Suppressor macrophage (primary cell): Measurements from ENCODE around the gene CACNA2D1.
A peak's percentile ranks its signal among the peaks of the same experiment; 100 is the strongest.

ENCODE experiments used
- DNase-seq, 4 experiments: peaks; one replicate each; pipeline ENCODE4 v3.0.0-alpha.2; 2020 to 2022
- total RNA-seq, 17 experiments: gene quantifications; one replicate each; lab custom pipeline; 2026; ENCODE audit warnings: mixed read lengths in 6 of 17, inconsistent platforms in 3 of 17; lab: John Stamatoyannopoulos, UW

The CACNA2D1 gene
- 0 to 4.4 (median 0.06) reads per million in 17 experiments for total RNA-seq

DNA sequence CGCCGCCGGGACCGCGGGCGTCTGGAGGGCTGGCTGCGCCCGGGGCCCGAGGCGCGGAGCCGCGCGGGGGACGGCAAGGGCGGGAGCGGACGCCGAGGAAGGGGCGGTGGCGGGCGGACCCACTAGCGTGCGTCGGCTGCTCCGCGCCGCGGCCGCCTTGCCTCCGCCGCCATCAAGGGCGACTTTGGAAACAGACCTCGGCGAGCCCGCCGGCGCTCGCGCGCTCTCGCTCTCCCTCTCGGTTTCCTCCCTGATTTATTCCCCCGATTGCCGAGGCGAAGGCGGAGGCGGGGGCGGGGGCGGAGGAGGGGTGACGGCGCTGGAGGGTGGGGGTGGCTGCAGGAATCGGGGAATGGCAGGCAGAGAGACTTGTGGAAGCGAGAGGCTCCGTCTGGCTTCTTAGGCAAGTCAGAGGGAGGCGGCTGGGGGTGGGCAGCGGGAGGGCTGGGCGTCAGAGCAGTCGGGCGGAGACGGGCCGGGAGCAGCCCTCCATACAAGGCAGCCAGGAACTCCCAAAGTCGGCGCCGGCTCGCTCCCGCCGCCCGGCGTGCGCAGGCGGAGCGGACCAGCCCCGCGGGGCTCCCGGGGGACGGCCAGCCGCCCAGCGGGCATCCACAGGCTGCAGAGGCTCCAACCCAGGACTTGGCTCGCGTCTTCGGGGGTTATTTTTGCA lies at the start of gene CACNA2D1:
CACNA2D1 (minus strand) TSS at position 231 of the 673 bp plus-strand sequence.
- peak; percentile 3 to 30 (median 10) for DNase-seq

DNA sequence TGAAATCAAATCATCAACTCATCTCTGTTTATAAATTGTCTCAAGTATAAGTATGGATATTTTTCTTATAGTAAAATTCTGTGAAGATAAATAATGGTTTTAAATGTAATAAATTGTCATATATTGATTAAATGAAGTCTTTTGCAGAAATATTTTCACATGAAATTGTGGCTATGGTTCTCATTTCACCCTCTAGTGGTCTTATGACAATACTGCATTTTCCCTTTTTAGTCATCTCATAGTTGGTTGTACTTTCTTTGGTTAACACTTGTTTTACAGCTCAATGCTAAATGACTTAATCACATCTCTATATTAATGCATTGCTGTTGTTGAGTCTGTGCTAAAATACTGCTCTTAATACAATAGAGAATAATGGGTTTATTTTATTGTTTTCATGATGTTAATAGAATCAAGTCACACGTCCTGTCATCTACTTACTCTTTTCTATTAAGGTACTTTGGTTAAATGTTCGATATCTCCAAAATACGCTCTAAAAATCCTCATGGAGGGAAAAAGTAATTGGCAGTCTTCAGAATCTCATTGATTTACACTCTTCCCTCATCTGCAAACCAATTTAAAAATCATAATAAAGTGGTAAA lies 38.0 kb upstream of the CACNA2D1 start:
- peak in 2 of 4 experiments; percentile 5 to 32 for DNase-seq

DNA sequence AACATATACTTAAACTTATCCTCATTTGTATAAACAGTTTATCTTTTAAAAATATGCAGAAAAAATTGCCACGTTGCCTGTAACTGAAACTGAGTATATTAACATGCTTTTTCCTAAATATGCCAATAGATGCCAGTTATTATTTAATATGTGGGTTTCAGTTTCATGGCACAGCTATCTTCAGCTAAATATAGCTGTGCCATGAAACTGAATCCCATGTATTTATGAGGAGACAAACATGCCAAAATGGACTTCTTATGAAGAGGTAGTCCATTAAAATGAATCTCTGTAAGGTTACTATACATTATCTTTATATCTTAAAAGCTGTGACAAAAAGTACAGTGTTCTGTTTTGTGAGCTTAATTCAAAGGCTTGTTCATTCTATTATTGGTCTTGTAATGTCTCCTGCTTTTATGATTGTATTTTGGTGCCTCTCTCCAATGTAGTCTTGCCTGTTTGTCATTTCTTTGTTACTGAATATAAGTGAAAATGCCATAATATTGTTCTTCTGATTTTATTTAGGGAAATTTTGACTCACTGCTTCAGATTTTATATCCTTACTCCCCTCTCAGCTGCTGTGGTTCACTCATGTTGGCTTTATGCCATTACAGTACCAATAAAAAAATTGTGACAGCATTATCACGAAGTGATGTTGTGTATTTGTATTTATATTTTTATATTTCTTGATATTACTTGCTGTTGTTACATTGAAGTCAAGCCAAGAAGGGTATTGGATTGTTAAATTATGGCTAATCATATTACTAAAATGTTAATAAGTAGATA lies 34.3 kb upstream of the CACNA2D1 start:
- DNase-seq, result no peak

DNA sequence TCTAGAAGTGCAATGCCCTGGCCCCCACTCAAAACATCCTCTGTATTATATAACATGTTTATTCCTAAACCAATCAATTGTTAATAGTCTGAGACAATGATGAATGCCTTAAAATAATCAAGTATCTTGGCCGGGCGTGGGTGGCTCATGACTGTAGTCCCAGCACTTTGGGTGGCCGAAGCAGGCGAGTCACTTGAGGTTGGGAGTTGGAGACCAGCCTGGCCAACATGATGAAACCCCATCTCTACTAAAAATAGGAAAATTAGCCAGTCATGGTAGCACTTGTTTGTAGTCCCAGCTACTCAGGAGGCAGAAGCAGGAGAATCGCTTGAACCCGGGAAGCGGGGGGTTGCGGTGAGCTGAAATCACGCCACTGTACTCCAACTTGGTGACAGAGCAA lies 29.4 kb upstream of the CACNA2D1 start:
- no peak for DNase-seq

DNA sequence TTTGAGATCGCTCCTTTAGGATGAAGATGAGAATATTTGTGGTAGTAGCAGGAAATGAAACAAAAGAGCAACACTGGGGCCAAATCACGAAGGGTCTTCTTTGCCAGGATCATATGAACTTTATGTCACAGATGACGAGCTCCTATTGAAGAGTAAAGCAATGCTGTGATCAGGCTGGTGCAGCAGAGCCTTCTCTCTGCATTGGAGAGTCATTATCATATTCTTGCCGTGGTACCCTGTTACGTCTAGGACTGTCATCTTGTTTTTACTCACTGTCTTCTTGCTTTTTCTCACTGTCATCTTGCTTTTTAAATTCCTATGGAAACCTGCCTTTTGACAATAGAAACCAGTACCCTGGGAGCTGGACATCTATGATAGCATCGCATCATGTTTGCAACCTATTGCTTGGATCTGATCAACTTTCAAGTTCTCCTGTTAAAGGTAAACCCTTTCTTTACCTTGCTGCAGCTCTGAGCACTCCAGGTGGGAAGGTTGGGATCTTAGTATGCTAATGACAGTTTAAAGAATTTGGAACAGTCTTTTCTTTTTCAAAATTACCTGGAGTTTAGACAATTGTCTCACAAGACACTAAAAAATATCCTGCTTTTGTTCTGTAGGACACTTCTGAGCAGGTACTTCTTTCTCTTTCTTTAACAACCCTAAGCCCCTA lies 27.9 kb upstream of the CACNA2D1 start:
- DNase-seq, result no peak

GRCh38 chr7:82469207-82469606 lies 25.6 kb upstream of the CACNA2D1 start:
- no peak for DNase-seq

DNA sequence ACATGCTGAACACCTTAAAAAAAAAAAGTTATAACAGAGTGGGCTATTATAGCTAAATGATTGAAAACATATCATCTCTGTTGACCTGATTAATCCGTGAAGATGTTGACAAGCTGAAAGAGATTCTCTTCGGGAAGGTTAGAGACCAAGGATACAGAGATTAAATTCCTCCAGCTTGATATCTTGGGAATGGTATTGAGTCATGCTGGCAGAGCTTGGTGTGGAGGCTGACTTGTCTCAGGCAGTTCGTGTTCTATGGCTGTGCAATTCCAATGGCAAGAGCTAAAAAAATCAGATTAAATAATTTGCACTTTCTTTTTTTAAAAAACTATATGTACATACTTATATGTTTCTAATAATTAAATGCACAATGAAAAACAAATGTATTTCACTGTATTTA lies 24.9 kb upstream of the CACNA2D1 start:
- no peak for DNase-seq

DNA sequence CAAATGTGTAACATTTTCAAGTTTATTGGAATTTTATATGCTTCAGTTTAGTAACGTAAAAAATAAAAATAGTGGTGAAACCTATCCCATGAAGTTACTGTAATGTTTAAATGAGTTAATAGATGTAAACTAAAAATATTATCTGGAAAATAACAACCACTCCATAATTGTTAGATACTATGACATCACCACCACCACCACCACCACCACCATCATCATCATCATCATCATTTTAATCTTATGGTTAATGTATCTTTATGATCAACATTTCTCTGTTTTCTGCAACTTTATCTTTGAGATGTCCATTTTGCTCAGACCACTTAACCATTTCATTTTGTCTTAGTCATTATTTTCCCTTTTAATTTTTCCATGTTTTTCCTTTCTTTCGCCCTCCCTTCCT lies 23.4 kb upstream of the CACNA2D1 start:
- no peak for DNase-seq

GRCh38 chr7:82464372-82464771 lies 20.8 kb upstream of the CACNA2D1 start:
- DNase-seq, result no peak

DNA sequence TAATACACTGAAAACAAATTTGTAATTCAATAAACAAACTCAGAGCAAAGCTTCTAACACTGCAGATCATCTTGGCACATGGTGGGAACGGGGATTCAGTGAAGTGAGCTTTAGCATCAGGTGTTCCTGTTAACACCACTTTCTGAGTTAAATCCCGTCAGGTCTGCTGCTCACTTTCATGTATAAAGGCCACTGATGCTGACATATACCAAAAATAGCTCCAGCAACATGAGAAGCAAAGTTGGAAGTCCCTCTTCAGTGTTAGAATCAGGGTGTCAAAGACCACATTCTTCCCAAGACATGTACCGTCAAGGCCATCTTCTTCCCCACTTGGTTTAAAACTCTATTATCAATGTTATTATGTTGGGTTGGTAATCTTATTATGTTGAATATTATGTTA lies 11.7 kb upstream of the CACNA2D1 start:
- no peak for DNase-seq

DNA sequence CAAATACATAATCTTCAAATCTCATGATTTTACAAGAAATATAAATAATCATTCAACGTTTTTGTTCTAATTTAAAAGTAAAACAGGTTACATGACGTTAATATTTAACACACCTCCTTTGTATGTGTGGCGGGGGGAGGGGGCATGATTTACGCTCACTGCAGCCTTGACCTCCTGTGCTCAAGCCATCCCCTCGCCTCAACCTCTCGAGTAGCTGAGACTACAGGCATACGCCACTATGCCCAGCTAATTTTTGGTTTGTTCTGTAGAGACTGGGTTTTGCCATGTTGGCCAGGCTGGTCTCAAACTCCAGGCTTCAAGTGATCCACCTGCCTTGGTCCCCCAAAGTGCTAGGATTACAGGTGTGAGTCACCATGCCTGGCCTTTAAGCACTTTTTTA lies 7.2 kb upstream of the CACNA2D1 start:
- DNase-seq, result no peak

GRCh38 chr7:82449910-82450309 lies 6.3 kb upstream of the CACNA2D1 start:
- DNase-seq, result no peak

DNA sequence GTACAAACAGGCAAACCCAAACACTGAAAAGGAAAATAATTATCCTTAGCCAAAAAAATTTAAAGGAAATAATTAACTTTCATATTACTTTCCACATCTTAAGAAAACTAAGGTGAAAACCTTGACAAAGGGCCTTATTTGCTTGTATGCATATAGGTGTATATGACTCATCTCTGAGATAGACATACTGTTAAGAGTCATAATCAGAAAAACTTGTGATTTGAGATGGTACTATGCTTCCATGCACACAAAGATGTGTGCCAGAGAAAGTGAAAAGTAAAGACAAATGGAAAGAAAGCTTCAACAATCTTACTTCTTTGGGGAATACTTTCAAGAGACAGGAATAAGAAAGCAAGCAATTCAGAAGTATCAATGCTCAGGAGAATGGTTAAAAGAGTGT lies 3.3 kb upstream of the CACNA2D1 start:
- DNase-seq, result no peak

DNA sequence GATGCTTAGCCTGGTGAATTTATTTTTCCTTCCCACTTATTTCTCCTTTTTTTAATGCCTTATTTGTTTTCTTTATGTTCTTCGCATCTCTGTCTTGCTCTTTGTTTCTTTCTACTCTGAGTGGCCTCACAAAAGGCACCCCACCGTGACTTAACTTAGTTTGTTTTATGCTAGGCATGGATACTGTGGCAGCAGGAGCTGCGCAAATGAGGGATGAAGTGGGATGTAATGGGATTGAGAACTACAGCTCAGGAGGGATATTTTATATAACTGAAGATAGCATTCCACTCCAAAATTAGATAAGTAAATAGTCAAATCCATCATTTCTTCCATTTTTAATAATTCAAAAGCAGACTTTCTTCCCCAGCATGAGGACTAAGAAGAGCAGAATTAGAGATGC lies 1.7 kb upstream of the CACNA2D1 start:
- no peak for DNase-seq

DNA sequence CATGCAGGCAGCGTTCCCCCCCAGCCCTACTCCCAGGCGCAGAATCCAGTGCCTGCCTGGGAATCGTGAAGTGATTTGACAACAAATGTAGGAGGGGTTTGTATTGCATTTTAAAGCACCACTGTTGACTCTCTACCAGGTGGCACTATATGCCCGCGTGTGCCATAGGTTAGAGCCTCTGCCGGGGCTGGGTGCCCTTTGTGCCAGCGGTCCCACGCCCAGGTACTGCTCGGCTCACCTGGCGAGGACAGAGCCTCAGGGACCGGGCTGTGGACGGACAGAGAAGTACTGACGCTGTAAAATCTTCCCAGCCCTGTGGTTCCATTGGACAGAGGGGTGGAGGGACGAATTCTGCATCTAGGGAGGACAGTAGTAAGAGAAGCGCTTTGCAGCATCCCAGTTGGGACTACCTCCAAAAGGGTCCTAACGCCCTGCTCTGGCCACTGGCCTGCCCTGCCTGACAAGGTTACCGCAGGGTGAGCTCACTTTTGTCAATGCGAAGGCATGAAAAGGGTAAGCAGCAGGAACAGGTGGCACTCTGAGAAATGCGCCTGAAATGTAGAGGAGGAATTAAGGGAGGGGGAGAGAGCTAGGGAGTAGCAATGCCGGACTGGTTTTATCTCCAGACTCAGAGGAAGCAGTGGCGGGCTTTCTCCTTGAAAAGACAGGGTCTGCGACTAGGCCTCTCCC lies 788 bp upstream of the CACNA2D1 start:
- DNase-seq, result no peak

DNA sequence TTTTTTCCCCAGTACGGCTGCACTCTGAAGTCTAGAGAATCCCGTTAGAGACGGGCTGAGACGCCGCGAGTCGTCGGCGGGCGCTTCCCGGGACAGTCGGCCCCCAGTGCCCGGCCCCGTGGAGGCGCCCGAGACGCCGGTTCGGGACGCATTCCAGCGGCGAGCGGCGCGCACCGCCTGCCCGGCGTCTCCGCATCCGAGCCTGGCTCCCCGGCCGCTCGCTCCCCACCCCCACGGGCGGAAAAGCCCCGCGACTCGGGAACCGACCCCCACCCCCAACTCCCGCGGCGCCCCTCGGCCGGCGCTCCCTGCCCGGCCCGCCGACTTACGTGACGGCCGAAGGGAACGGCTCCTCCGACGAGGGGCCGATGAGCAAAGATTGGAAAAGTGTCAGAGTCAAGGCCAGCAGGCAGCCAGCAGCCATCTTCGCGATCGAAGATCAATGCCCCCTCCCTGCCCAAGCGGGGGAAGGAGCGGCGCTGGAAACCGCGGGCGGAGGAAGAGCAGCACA lies 486 bp downstream of the CACNA2D1 start:
- peak in 3 of 4 experiments; percentile 2 to 4 (median 4) for DNase-seq

- no peak for DNase-seq
These were observed 1.0 kb downstream of the CACNA2D1 start for GRCh38 chr7:82442492-82443035.

- DNase-seq, result no peak
These were observed 1.7 kb downstream of the CACNA2D1 start for GRCh38 chr7:82441669-82442478.

- DNase-seq, result no peak
These were observed 5.1 kb downstream of the CACNA2D1 start for GRCh38 chr7:82438521-82438920.

DNA sequence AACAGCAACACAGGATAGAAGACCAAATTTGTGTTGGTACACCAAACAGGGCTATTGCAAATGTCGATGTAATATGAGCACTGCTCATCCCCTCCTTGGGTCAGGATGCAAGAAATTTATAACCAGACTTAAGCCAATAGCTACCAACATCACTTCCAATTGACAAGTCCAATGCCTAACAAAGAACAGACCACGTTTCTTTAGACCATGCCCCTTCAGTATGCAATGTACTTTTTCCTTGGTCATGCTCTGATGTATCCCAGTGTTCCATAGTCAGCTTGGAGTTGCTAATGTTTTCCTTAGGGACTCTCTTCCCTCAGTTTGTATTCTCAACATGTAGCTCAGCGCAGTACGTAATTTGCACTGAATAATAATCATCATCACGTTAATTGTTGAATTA lies 7.8 kb downstream of the CACNA2D1 start:
- DNase-seq, result no peak
